Measurements from ENCODE around the gene PFKFB2. TPM values are rescaled to one million over a fixed set of nuclear protein-coding genes. Genes with fewer than 3 reads are reported as not detected.

PFKFB2 gene
- total RNA-seq, 1 donor from 2014 or later, result 63.2 TPM

DNA sequence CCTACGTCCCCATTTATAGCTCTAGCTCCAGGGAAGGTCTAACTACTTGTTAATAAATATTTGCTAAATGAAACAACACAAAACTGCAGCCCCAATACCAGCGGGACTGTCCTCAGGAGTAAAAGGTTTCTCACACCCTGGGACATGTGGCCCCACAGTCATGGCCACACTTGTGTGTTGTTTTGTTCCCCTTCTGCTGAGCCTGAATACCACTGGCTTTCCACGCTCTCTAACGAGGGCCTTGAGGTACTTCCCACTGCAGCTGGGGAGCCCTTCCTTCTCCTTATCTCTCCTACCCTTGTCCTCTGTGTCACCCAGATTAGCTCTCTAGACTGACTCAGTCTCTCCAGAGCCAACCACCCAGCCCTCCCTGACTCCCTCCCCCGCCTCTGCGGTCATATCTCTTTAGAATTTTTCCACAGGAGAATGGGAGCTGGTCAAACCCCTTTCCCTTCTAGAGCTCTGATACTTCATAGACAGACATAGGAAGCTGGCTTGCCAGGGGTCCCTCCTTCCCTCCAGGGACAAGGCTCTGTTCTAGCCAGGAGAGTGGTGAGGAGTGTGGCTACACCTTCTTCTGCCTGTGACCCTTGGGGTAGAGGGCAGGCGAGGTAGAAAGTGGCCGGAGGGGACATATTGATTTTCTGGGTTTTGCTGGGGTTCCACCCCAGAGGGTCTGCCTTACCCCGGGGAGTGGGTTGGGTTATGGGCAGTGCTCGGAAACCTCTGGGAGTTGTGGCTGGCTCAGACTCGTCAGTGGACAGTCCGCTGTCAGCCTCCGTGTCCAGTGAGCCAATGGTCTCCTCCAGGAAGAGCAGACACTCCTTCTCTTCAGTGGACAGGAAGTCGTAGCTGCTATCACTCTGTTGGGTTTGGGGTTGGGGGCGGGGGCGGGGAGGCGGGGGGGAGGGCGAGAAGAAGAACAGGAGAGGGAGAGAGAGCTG, 28.6 kb upstream of the PFKFB2 start:
- H3K27me3 ChIP-seq (ENCODE audit: control insufficient read depth, insufficient read depth, low read length), result no peaks in the 10 kb centered on the region
- DNase-seq (ENCODE audit: low read depth) (peak; percentile 80), FAIRE-seq (no peak)
- no peak for TF ChIP-seq CTCF (IDR thresholded peaks at IDR 0.05; ENCODE audit: insufficient read depth, low read length, severe bottlenecking)
- peaks cover 18% of the 10 kb centered on the region for H3K36me3 ChIP-seq (ENCODE audit: control insufficient read depth, insufficient read depth, low read length)
- no peak overlapping the region for H3K4me3 ChIP-seq (ENCODE audit: low read depth, low read length)

DNA sequence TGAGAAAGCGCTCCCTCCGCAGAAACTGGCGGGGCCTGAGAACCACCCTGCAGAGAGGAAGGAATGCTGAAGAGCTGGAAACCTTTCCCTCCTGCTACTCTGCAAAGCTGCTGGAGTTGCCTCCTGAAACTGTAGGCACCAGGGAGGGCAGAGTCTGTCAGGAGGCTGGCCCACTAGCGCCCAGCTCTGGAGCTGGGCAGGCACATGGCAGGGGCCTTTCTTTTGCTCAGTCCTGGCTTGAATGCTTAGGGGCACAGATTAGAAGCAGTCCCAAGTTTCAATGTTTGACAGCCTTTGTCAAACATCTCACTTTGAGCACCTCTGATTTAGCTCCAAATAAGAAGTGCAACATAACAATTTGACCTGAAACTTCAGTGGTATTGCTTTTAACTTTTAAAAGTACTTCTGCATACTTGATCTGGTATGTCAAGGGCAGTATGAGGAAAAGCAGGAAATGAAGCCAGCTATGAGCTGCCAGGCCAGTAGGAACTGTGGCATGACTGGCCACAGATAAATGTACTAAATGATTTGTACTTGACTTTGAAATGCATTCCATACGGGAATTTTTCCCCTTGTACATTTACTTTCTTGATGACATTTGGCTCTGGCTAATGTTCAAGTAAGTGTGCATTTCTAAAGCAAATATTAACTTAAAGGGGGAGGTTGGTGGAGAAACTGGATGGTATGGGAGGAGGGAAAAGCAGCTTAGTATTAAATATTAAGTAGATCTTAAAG, 27.8 kb upstream of the PFKFB2 start:
- Histone ChIP-seq H3K27me3 (ENCODE audit: control insufficient read depth, insufficient read depth, low read length) (no peaks in the 10 kb centered on the region), H3K4me3 (ENCODE audit: low read depth, low read length) (no peak overlapping the region), H3K36me3 (ENCODE audit: control insufficient read depth, insufficient read depth, low read length) (peaks cover 18% of the 10 kb centered on the region)
- DNase-seq (ENCODE audit: low read depth) (peak; percentile 58), FAIRE-seq (no peak)
- peak; percentile 7 for TF ChIP-seq CTCF (IDR thresholded peaks at IDR 0.05; ENCODE audit: insufficient read depth, low read length, severe bottlenecking)

DNA sequence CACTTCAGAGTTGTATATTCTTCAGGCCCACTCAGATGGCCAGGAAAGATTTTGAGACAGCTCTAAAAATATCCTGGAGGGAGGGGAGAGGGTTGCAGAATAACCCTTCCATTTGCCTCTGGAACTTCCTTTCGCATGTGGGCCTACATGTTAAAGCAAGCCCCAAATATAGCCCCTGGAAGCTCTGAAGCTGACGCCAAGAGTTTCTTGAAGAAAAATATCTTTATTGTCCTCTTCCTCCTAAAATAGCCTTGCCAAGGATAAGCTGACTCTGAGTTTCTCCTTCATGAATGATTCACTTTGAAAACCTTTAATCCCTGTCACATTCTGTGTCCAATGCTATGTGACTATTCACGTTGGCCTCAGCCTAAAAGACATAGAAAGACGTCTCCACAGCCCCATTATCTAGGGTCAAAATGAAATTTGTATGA, 27.0 kb upstream of the PFKFB2 start:
- Histone ChIP-seq H3K36me3 (ENCODE audit: control insufficient read depth, insufficient read depth, low read length) (peaks cover 18% of the 10 kb centered on the region), H3K27me3 (ENCODE audit: control insufficient read depth, insufficient read depth, low read length) (no peaks in the 10 kb centered on the region), H3K4me3 (ENCODE audit: low read depth, low read length) (no peak overlapping the region)
- DNase-seq (ENCODE audit: low read depth), result peak; percentile 62
- no peak for TF ChIP-seq CTCF (IDR thresholded peaks at IDR 0.05; ENCODE audit: insufficient read depth, low read length, severe bottlenecking)
- no peak for FAIRE-seq

- peak; percentile 97 for DNase-seq (ENCODE audit: low read depth)
- peaks cover 19% of the 10 kb centered on the region for H3K36me3 ChIP-seq (ENCODE audit: control insufficient read depth, insufficient read depth, low read length)
- H3K27me3 ChIP-seq (ENCODE audit: control insufficient read depth, insufficient read depth, low read length), result no peaks in the 10 kb centered on the region
- FAIRE-seq, result peak; percentile 58
- H3K4me3 ChIP-seq (ENCODE audit: low read depth, low read length), result peak overlapping the region; percentile 18
- TF ChIP-seq CTCF (IDR thresholded peaks at IDR 0.05; ENCODE audit: insufficient read depth, low read length, severe bottlenecking), result no peak
Observed at GRCh38 chr1:207027206-207027777, 25.8 kb upstream of the PFKFB2 start.

DNA sequence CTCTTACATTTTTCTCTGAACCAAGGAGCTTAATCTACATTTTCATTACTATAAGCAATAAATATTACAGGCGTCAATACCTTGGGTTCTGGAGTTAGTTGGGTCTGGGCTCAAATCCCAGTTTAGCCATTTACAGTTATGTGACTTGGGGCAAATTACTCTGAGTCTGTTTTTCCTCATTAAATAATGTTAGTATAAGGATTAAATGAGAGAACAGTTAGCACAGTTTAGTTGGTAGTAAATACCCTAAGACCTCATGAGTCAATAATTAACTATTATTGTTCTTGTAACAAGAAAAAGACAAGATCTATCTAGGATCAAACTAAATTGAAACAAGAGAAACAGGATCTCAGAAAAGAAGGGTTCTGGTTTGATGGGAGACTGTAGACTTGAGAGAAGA, 25.2 kb upstream of the PFKFB2 start:
- Histone ChIP-seq H3K36me3 (ENCODE audit: control insufficient read depth, insufficient read depth, low read length) (peaks cover 14% of the 10 kb centered on the region), H3K4me3 (ENCODE audit: low read depth, low read length) (peak overlapping the region; percentile 18), H3K27me3 (ENCODE audit: control insufficient read depth, insufficient read depth, low read length) (no peaks in the 10 kb centered on the region)
- no peak for TF ChIP-seq CTCF (IDR thresholded peaks at IDR 0.05; ENCODE audit: insufficient read depth, low read length, severe bottlenecking)
- peak; percentile 29 for DNase-seq (ENCODE audit: low read depth)
- no peak for FAIRE-seq

Data from bronchial epithelial cell (primary cell).